Measurements from ENCODE around the gene GJC2.

DNA sequence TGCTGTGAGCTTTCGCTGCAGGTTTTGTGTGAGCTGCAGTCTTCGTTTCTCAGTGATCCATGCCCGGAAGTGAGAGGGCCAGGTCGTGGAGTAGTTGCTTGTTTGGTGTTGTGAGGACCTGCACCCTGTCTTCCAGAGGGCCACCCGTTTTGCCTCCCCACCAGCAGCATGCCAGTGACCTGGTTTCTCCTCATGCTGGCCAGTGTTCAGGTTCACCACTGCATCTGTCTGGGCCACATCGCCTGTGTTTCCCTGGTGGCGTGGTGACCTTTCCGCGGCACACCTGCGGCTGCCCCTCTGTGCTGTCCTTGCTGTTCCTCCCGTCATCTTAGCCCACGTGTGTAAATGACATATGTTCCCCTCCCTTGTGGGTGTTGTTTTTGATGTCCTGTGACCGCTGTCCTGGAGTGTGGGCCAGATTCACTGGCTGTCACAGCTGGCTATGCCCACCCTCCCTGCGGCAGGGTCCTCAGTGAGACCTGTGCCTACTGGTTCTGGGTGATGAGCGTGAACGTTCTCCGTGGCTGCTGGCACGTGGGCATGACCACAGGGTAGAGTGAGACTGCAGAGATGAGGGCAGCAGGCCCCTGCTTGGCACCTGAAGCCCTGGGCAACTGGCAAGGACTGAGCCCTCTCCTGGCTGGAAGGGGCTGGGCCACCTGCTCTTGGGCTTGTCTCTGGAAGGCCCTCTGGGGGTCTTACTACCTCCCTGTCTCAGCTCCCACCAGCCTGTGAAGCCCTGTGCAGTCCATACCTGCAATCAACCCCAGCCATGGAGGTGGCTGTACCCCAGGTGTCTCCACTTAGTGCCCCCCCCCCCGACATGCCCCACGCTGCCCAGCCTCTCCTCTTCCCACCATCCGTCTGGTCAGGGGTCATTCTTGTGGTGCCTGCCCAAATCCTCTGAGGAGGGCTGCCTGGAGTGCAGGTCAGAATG lies 23.1 kb downstream of the GJC2 start:
- TF ChIP-seq RAD21 (IDR thresholded peaks at IDR 0.05; ENCODE audit: insufficient read depth, low read depth, low read length) (no peak), BMI1 (IDR thresholded peaks at IDR 0.05; ENCODE audit: borderline replicate concordance) (no peak), TCF7 (IDR thresholded peaks at IDR 0.05; ENCODE audit: borderline replicate concordance) (no peak)
